ENCODE data around the gene TMEM161A.

GRCh38 chr19:19152668-19153384 lies 14.5 kb upstream of the TMEM161A start:
- TF ChIP-seq CTCF (IDR thresholded peaks at IDR 0.05) (no peak), POLR2A (IDR thresholded peaks at IDR 0.05) (no peak), POLR2AphosphoS5 (IDR thresholded peaks at IDR 0.05) (no peak)
